Measurements from ENCODE around the gene MEIOB.
"Not testable (repeated sequence)": the region's sequence is repeated elsewhere in the genome, so short reads cannot be mapped to it uniquely, and the experiment has no call there.

MEIOB gene, protein sequence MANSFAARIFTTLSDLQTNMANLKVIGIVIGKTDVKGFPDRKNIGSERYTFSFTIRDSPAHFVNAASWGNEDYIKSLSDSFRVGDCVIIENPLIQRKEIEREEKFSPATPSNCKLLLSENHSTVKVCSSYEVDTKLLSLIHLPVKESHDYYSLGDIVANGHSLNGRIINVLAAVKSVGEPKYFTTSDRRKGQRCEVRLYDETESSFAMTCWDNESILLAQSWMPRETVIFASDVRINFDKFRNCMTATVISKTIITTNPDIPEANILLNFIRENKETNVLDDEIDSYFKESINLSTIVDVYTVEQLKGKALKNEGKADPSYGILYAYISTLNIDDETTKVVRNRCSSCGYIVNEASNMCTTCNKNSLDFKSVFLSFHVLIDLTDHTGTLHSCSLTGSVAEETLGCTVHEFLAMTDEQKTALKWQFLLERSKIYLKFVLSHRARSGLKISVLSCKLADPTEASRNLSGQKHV

GRCh38 chr16:1871974-1872635 lies at the start of gene MEIOB:
Gene MEIOB, minus strand, starts transcription at chr16:1872164. Its CDS starts 3,989 bp downstream, at chr16:1868175.
- DNase-seq, result no peak

DNA sequence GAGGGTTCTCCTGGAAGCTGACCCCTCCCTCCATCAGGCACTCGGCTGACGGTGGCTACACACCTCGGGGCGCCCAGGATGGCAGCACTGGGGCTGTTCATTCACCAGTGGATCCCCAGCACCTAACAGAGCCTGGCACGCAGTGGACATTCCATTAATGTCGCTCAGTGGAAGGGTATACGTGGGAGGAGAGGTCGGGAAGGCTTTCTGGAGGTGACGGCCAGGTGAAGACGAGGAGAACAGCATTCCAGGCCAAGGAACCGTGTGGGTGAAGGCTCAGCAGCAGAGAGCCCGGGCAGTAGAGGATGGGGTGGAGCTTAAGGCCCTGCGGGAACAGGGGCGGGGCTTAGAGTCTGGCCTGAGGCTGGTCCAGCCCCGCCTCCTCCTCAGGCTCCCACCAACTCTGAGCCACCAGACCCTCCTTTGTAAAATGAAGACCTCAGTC lies 48.8 kb upstream of the MEIOB start:
- no peak for DNase-seq

DNA sequence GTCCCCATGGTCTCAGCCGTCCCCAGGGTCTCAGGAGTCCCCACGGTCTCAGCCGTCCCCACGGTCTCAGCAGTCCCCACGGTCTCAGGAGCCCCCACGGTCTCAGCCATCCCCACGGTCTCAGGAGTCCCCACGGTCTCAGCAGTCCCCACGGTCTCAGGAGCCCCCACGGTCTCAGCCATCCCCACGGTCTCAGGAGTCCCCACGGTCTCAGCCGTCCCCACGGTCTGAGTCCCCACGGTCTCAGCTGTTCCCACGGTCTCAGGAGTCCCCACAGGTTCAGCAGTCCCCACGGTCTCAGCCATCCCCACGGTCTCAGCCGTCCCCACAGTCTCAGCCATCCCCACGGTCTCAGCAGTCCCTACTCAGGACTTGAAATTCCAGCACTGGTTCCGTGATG lies 48.2 kb upstream of the MEIOB start:
- DNase-seq, result not testable (repeated sequence)

DNA sequence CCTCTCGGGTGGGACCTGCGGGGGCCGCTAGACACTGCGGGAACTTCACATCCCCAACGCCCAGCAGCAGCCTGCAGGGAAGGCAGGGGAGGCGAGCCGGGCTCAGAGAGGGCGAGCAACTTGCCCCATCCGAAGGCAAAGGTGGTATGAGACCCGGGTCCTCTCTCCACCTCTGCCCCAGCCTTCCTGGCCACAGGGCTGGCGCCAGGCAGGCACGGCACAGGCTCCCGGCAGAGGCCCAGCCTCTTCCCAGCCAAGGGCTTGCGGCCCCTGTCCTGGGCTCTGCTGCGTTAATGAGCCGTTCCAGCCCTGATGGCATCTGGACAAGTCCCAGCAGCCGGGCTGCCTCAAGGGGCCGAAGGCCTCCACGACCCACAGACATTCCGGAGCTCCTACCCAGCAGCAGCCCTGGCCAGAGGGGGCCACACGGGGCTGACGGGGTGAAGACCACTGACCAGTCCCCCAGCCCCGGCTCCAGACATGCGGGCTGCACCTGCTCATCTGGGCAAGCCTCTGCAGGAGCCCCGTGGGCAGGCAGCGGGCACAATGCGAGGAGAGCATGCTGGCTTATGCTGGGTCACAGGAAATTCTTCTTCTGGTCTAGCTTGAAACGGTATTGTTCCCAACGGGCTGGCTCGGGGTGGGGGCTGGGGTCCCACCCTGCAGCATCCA lies 47.5 kb upstream of the MEIOB start:
- DNase-seq, result no peak

- DNase-seq, result no peak
Measured at GRCh38 chr16:1918351-1919326, 46.7 kb upstream of the MEIOB start, which contains the start of gene HS3ST6. Gene HS3ST6, minus strand, starts transcription at chr16:1918415. Its CDS starts 92 bp downstream, at chr16:1918323.

DNA sequence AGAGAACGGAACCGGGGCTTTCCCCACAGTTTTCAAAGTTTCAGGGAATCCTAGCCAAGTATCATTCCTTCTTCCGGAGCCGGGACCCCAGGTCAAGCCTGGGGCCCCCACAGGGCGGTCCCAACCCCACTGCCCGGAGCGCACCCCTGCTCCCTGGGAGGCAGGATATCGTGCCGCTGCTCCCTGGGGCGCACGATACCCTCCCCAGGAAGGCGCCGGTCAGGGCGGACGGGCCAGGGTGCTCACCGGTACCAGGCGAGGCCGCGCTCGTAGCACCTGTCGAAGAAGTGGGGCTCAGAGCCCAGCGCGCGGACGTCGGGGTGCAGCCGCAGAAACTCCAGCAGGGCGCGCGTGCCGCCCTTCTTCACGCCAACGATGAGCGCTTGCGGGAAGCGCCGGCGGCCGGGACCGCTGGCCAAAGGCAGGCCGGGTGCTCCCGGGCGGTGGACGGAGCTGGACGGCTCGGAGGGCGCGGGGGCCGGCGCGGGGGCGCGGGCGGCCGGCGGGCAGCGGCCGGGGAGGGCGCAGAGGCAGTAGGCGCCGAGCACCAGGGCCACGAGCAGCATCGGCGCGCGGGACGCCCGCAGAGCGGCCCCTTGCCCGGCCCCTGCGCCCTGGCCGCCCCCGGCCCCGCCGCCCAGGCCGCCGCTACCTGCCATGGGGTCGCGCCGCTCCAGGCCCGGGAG lies 45.8 kb upstream of the MEIOB start:
- no peak for DNase-seq

DNA sequence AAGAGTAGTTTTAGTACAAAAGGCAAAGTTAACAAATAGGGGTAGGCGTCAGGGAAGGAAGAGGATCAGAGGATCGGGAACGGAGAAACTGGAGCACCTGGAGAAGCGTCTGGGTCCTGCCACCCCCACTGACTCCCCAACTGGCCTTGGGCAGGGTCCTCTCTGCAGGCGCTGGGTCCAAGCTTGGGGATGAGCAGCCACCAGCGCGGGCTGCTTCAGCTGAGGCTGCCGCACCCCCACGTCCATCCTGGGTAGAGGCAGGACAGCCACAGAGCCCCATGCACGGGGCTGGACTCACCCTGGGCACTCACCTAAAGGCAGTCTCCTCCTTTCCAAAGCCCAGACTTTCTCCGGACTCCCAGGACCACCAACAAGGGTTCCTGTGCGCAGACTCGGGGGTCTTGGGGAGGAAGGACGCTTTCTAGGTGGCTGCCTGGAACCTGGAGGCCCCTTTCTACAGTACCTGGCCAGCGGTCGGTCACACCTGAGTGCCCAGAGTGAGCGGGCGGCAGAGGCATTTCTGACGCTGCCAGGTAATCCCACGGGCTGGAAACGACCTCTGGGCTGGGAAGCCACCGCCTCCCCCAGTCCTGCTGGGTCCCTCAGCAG lies 45.2 kb upstream of the MEIOB start:
- DNase-seq, result no peak

DNA sequence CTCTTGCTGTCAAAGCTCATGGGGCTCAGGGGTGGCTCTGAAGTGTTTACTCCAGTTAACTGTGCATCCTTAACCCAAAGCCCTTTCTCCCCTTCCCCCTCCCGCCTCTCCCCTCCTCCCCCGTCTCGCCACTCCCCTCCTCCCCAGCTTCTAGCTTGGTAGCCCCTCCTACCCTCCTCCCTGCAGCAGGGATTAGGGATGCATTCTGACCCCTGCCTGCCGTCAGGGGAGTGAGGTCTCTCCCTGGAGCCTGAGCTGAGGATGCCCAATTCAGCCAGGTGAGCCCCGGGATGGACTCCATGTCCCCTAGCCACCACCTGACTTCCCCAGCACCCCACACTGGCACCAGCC lies 44.7 kb upstream of the MEIOB start:
- DNase-seq, result no peak

- no peak for DNase-seq
Measured at GRCh38 chr16:1915732-1916639, 44.0 kb upstream of the MEIOB start.

DNA sequence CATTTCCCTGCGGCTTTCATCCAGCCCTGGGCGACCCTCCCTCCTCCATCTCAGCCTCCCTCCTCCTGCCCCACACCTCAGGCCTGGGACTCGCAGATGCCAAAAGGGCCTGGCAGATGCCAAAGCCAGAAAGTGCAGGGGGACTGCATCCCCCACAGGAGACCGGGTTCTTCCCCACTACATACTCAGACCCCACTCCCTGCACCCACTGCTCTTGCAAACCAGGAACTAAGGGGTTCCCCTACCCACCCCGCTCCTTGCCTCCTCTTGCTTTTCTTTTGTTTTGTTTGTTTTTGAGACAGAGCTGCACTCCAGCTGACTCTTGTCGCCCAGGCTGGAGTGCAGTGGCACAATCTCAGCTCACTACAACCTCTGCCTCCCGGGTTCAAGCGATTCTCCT lies 43.0 kb upstream of the MEIOB start:
- no peak for DNase-seq

DNA sequence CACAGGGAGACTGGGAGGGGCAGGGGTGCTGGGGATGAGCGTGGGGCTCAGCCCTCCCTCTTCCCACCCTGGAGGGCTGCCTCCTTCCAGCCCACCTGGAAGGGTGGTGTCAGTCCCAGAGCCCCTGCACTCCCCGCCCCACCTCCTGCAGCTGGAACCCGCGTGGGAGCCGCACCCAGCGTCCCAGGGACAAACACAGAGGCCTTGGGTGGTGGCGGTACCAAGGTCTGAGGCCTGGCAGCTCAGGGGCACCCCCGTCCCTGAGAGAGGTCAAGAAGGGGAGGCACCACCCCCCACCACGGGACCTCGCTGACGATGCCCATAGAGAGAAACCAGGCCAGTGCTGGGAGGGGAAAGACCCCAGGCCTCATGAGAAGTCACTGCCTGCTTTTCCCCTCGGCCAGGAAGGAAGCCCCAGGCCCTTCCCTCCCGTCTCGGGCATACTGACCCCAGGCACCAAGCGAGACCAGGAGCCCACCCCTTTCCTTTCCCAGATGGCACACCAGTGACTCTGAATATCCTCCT lies 42.2 kb upstream of the MEIOB start:
- no peak for DNase-seq

DNA sequence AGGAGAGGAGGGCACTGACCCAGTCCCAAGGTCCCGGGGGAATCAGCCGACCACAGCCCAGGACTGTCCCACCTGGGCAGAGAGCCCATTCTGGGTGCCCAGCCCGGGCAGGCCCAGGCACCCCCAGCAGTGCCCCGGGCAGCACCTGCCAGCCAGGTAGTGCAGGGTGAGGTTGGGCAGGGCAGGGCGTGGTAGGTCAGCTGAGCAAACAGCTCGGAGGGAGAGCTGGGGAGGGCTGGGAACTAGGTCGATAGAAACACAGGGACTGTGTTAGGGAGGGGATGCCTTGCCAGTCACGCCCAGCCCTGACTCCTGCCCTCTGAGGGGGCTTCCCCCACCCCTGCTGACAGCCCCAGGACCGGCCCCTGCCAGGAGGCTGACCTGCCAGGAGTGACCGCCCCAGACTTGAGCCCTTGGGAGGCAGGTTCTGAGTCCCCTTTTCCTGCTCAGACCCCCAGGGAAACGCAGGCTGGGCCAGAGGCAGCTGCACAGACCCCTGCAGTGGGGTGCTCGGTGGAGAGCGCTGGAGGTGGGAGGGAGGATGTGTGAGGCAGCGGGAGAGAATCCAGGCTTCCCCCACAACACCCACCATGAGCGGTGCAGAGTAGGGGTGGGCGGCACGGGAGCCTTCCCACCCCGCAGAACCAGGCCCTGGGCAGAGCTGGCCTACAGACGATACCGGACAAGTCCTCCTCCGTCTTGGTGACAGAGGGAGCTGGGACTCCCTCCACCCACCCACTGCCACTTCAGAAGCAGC lies 41.5 kb upstream of the MEIOB start:
- no peak for DNase-seq

GRCh38 chr16:1912215-1912543 lies 40.2 kb upstream of the MEIOB start:
- DNase-seq, result no peak

DNA sequence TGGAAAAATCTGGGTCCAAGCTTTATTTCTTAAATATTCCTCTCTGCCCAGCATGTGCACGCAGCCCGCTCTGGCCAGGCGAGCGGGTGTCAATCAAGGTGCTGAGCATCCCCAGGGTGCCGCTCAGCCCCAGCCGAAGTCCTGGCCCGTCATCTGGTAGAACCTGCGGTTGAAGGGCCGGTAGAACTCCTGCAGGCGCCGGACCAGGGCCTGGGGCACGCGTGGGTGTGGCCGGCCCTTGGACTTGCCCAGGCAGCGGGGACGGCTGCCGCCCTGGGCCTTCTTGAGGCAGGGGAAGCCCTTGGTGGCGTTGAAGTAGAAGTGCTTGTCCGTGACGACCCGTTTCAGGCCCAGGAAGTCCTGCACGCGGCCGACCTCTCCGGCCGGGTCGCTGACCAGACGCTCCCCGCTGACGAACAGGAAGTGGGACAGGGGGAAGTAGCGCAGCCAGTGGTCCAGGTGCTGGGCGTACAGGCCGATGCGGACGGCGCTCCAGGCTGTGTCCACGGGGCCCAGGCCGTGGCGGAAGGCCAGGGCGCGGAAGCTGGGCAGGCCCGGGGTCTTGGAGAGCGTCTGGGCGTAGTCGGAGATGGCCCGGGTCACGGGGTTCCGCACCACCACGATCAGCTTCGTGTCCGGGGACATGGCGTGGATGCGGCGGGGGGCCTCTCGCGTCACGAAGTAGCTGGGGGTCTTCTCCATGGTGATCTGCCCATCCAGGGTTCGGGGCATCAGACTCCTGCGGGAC lies 39.7 kb upstream of the MEIOB start:
- no peak for DNase-seq

GRCh38 chr16:1909561-1910231 lies 37.7 kb upstream of the MEIOB start:
- DNase-seq, result no peak

DNA sequence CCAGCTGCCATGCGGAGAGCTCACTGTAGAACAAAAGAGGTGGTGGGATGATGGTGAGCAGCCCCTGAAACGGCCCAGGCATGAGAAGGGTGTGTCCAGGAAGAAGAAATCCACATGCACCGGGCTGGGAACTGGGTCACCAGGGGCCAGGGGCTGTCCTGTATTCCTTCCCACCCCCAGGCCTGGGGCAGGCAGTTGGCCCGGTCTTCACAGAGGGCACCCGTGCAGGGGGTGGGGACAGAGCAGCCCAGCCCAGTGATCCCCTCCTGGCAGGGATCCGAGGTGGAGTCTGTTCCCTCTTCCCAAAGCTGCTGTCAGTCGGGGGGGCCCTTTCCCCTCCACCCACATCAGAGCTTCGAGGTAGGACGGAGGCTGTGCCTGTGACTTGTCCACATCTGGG lies 37.0 kb upstream of the MEIOB start:
- DNase-seq, result no peak

DNA sequence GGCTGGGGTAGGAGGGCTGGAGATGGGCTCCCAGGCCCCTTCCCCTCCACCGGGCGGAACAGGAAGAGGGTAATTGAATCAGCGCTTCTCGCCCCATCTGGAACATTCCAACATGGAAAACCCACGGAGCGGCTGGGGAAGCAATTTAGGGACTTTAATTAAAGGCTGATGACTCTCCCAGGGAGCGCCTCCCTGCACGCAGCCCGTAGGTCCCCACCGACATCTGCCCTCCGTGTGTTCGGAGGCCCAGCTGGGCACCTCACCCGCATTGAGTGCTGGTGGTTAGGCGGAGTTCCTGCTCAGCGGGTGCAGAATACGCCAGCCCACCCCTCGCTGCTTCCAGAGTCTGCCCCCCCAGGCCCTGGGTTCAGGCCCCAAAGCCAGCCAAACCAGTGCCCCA lies 36.2 kb upstream of the MEIOB start:
- DNase-seq, result no peak
